ENCODE measurements around the gene KSR1. TPM values are rescaled to one million over a fixed set of nuclear protein-coding genes. Genes with fewer than 3 reads are reported as not detected.

Gene KSR1
- total RNA-seq, 2 donors from 2014 or later = 7.9 to 10.2 TPM

DNA sequence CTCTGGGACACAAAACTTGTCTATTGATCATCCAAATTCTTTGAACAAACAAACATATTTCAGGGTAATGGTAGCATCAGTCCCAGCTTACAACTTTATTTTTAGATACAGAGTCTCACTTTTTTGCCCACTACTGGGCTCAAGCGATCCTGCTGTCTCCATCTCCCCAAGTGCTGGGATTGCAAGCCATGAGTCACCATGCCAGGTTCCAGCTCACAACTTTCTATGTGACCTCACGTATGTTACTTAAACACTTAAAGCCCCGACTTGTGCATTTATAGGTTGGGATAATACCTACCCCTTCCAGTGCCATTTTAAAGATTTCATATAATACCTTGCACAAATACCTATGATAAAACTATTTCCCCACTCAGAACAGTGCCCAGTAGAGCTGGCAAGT, 42.0 kb upstream of the KSR1 start:
- no peak overlapping the region for H3K27ac ChIP-seq
- H3K4me3 ChIP-seq = no peak overlapping the region
- H3K36me3 ChIP-seq = no peaks in the 10 kb centered on the region
- no peak for DNase-seq (ENCODE audit: low spot score)
- H3K27me3 ChIP-seq = no peaks in the 10 kb centered on the region
- no peaks in the 10 kb centered on the region for H3K4me1 ChIP-seq
- TF ChIP-seq CTCF (IDR thresholded peaks at IDR 0.05) = no peak
- no peaks in the 10 kb centered on the region for H3K9me3 ChIP-seq

GRCh38 chr17:27414694-27415093, 41.6 kb upstream of the KSR1 start:
- DNase-seq (ENCODE audit: low spot score) = no peak
- no peak overlapping the region for H3K27ac ChIP-seq
- H3K27me3 ChIP-seq = no peaks in the 10 kb centered on the region
- H3K36me3 ChIP-seq = no peaks in the 10 kb centered on the region
- no peak overlapping the region for H3K4me3 ChIP-seq
- no peak for TF ChIP-seq CTCF (IDR thresholded peaks at IDR 0.05)
- no peaks in the 10 kb centered on the region for H3K9me3 ChIP-seq
- H3K4me1 ChIP-seq = no peaks in the 10 kb centered on the region

DNA sequence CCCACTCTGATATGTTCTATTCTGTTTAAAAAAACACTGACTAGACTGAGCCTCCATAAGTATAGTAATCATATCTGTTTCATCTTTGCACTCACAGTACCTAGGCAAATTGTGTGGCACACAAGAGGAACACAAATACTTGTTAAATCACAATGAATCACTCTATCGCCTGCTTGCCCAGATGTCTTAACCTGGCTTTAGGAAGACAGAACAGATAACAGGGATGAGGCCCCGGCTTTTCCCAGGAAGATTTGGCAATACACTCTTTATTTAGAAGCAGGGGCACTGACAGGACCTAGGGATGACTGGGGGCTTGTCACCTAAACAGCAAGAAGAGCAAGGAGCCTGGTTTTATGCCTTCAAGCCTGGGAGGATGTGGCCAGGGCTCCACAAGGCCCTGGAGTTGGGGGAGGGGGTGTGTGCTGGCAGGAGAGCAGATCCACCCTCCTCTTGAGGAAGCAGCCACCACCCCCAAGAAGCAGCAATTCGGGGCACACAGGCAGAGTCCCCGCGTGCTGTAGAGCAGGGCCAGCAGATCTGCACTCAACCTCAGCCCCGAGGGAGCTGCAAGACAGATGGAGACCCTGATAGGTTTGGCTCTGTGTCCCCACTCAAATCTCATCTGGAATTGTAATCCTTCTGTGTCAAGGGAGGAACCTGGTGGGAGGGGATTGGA, 41.0 kb upstream of the KSR1 start:
- H3K9me3 ChIP-seq = no peaks in the 10 kb centered on the region
- no peak for DNase-seq (ENCODE audit: low spot score)
- no peaks in the 10 kb centered on the region for H3K36me3 ChIP-seq
- no peaks in the 10 kb centered on the region for H3K4me1 ChIP-seq
- TF ChIP-seq CTCF (IDR thresholded peaks at IDR 0.05) = no peak
- no peaks in the 10 kb centered on the region for H3K27me3 ChIP-seq
- H3K4me3 ChIP-seq = no peak overlapping the region
- no peak overlapping the region for H3K27ac ChIP-seq

GRCh38 chr17:27417596-27418365, 38.5 kb upstream of the KSR1 start:
- Histone ChIP-seq H3K9me3 (no peaks in the 10 kb centered on the region), H3K36me3 (no peaks in the 10 kb centered on the region), H3K4me3 (no peak overlapping the region), H3K4me1 (no peaks in the 10 kb centered on the region), H3K27me3 (no peaks in the 10 kb centered on the region), H3K27ac (no peak overlapping the region)
- no peak for TF ChIP-seq CTCF (IDR thresholded peaks at IDR 0.05)
- no peak for DNase-seq (ENCODE audit: low spot score)

GRCh38 chr17:27418366-27418615, 38.0 kb upstream of the KSR1 start:
- DNase-seq (ENCODE audit: low spot score) = no peak
- TF ChIP-seq CTCF (IDR thresholded peaks at IDR 0.05) = no peak
- no peaks in the 10 kb centered on the region for H3K4me1 ChIP-seq

DNA sequence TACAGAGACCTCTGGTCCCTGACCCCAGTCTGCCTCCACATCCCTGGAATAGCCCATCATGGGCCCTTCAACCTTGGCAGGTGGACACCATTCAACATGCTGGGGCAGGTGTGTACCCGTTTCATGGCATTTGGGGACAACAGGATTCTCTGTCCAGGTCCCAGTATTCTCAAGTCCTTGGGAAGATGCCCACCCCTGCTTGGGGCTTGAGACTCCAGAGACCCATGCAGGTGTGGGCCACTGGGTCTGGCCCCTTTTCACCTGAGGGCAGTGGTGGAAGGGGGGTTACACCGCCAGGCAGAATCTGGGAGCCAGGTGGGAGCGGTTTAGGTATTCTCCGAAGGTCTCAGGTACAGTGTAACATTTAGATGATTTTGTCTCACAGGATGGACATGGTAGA, 37.1 kb upstream of the KSR1 start:
- Histone ChIP-seq H3K36me3 (no peaks in the 10 kb centered on the region), H3K4me3 (no peak overlapping the region), H3K27me3 (no peaks in the 10 kb centered on the region), H3K4me1 (no peaks in the 10 kb centered on the region), H3K9me3 (no peaks in the 10 kb centered on the region), H3K27ac (no peak overlapping the region)
- TF ChIP-seq CTCF (IDR thresholded peaks at IDR 0.05) = no peak
- DNase-seq (ENCODE audit: low spot score) = no peak

More at GRCh38 chr17:27418366-27418615, 38.0 kb upstream of the KSR1 start:
- H3K36me3 ChIP-seq = no peaks in the 10 kb centered on the region
- no peak overlapping the region for H3K4me3 ChIP-seq
- no peaks in the 10 kb centered on the region for H3K9me3 ChIP-seq
- H3K27ac ChIP-seq = no peak overlapping the region
- no peaks in the 10 kb centered on the region for H3K27me3 ChIP-seq
